GM12878 (cell line): Measurements from ENCODE around the gene TRIM69.

Source experiments
- BRCA1 ChIP-seq: IDR thresholded peaks from 2 replicates; pipeline ENCODE4 v1.6.1; 2011; ENCODE audit warnings: low read depth, low read length, improper control_type of control experiment
- CTCF ChIP-seq, 3 experiments: IDR thresholded peaks in 2 of 3; conservative IDR thresholded peaks in 1 of 3; 2 replicates each; pipeline ENCODE4 v1.5.1; 2011; ENCODE audit warnings: low read depth in 3 of 3, low read length in 3 of 3, mild to moderate bottlenecking in 3 of 3, control low read depth in 2 of 3, moderate library complexity in 2 of 3, inconsistent platforms in 1 of 3, mixed read lengths in 1 of 3; ENCODE audit not compliant: control insufficient read depth in 2 of 3, insufficient read depth in 1 of 3; ENCODE audit errors: extremely low read depth in 1 of 3
- RELA ChIP-seq: fragments of 450-650 bp; IDR thresholded peaks from 2 replicates; pipeline ENCODE4 v1.8.0; 2014; ENCODE audit warnings: borderline replicate concordance; ENCODE audit not compliant: partially characterized antibody
- ZNF274 ChIP-seq: IDR thresholded peaks from one replicate; pipeline ENCODE4 v1.8.0; 2011; ENCODE audit not compliant: insufficient read length, insufficient read depth

GRCh38 chr15:44711743-44712345 is 24.5 kb upstream of the TRIM69 start:
- TF ChIP-seq CTCF (IDR thresholded peaks at IDR 0.05 in 2 of 3, conservative IDR thresholded peaks at IDR 0.05 in 1 of 3; ENCODE audit: control insufficient read depth in 2 of 3, extremely low read depth in 1 of 3, insufficient read depth in 1 of 3, low read depth in 3 of 3, low read length in 3 of 3) (no peak), BRCA1 (no peak), ZNF274 (no peak), RELA (no peak)
